Measurements from ENCODE around the gene PHLDB3. TPM values are rescaled to one million over a fixed set of nuclear protein-coding genes. Genes with fewer than 3 reads are reported as not detected.
A peak's percentile ranks its signal among the peaks of the same experiment; 100 is the strongest.

PHLDB3 gene
- total and polyA plus RNA-seq, 2 of the 13 experiments (the other 11 are each of a cell fraction or from before 2014, with no cell fraction given) = 11.3 to 14.5 TPM

GRCh38 chr19:43525836-43526771, 21.6 kb upstream of the PHLDB3 start:
- no peak for DNase-seq (ENCODE audit: low spot score)
- TF ChIP-seq JUN (CRISPR knock-in tag; IDR thresholded peaks at IDR 0.05) (no peak), TCF7 (IDR thresholded peaks at IDR 0.05; ENCODE audit: low read depth) (no peak), MXD1 (CRISPR knock-in tag; IDR thresholded peaks at IDR 0.05) (no peak), ZHX2 (IDR thresholded peaks at IDR 0.05; ENCODE audit: low read depth) (no peak), ZHX2 (CRISPR knock-in tag; IDR thresholded peaks at IDR 0.05; ENCODE audit: borderline replicate concordance) (0 out of 2 replicates have a peak, but pooled peaks have one; percentile 48), TFAP4 (IDR thresholded peaks at IDR 0.05; ENCODE audit: borderline replicate concordance, low read depth) (peak; percentile 87; the same call in 1 of the 2 replicates), HNRNPK (IDR thresholded peaks at IDR 0.05; ENCODE audit: low read depth, low read length, poor library complexity, severe bottlenecking) (no peak), LCORL (IDR thresholded peaks at IDR 0.05) (no peak), LCORL (CRISPR knock-in tag; IDR thresholded peaks at IDR 0.05) (0 out of 2 replicates have a peak, but pooled peaks have one; percentile 11), MED1 (CRISPR knock-in tag; IDR thresholded peaks at IDR 0.05) (no peak), ZNF143 (CRISPR knock-in tag; IDR thresholded peaks at IDR 0.05) (no peak), RNF219 (CRISPR knock-in tag; IDR thresholded peaks at IDR 0.05) (no peak), ZNF263 (CRISPR knock-in tag; IDR thresholded peaks at IDR 0.05) (peak; percentile 48; the same call in 1 of the 2 replicates)

More at GRCh38 chr19:43525836-43526771, 21.6 kb upstream of the PHLDB3 start:
- WGBS (ENCODE audit: low lambda C conversion rate) = under 1% methylated on average over 15 of the region's 26 CpGs
- no TSS peak for BruUV-seq (replicated peaks)
- H3K27me3 ChIP-seq (ENCODE audit: control insufficient read depth in 1 of 2, insufficient read depth in 2 of 2, low read length in 2 of 2) = no peaks in the 10 kb centered on the region; a peak in 1 of 5 replicates
- H3K4me3 ChIP-seq (replicated peaks in 1 of 3; ENCODE audit: insufficient read depth in 1 of 3, low read depth in 2 of 3, low read length in 3 of 3) = peak overlapping the region; percentile 83 to 87 (median 85)
- H4K20me1 ChIP-seq (ENCODE audit: insufficient read depth, low read length) = no peaks in the 10 kb centered on the region
- in situ Hi-C loops (cut with HindIII; ENCODE audit: extremely low pct_ligation_motif_present, low pct_unique_long_range_greater_than_20kb) (no loop called here), intact Hi-C loops (cut with micrococcal nuclease; ENCODE audit: unreplicated experiment) (loop anchor here (10.0 kb wide), 1 partner anchor 69 kb away; the partner anchor contains the start of genes IRGQ and ZNF576)
- H3K4me1 ChIP-seq (ENCODE audit: insufficient read depth, low read length) = peaks cover 11% of the 10 kb centered on the region
- peak overlapping the region; percentile 65 for H3K27ac ChIP-seq (ENCODE audit: extremely low read length, insufficient read depth, low read length)
- H3K36me3 ChIP-seq (replicated peaks in 1 of 2; ENCODE audit: control insufficient read depth in 1 of 2, insufficient read depth in 2 of 2, low read length in 2 of 2) = no peaks in the 10 kb centered on the region
- H3K4me2 ChIP-seq (ENCODE audit: low read depth, low read length) = peak overlapping the region; percentile 88
- POLR2A ChIA-PET = interaction anchor here (1.0 to 1.4 kb wide), 3 partner anchors 62 to 87 kb away, joined by 3 to 7 read pairs (median 3); no protein-coding TSS in a partner anchor
- peak overlapping the region; percentile 73 for H3K9ac ChIP-seq (ENCODE audit: insufficient read depth, low read depth, low read length)
- FAIRE-seq = no peak
- H3K79me2 ChIP-seq (ENCODE audit: insufficient read depth, low read length) = peaks cover 13% of the 10 kb centered on the region
- ATAC-seq = peak; percentile 79
- CTCF ChIA-PET (ENCODE audit: low intra/inter-chr PET ratio, low total read pairs) = no interaction called here
- no peaks in the 10 kb centered on the region for H3K9me3 ChIP-seq (ENCODE audit: low read length)
- H2AFZ ChIP-seq (ENCODE audit: low read length) = peak overlapping the region; percentile 70
